GM12801 (cell line): ENCODE measurements around the gene NMT1.

ENCODE experiments used
- CTCF ChIP-seq: IDR thresholded peaks from one replicate; pipeline ENCODE4 v1.5.1; 2011; ENCODE audit warnings: control low read depth; ENCODE audit not compliant: insufficient read length; ENCODE audit errors: extremely low read depth

Gene NMT1

DNA sequence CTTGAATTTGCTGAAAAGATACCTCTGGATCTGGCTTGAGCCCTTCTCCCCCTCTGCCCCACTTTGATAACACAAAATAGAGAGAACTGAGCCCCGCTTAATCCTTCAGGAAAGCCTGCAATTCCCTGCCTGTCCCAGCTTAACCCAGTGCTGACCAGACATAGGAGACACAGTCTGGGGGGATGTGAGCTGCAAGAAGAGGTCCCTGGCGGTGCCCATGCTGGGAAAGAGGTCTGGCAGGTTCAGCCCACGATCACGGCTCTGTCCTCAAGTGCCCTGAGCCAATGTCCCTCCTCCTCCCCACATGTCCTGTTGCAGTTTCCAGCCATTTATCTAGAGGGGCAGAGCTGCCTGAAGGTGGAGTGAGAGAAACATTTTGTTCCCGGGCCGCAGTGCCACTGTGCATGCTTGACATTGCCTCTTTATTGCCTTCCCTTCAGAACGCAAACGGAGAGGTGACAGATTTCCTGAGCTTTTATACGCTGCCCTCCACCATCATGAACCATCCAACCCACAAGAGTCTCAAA is 42.2 kb downstream of the NMT1 start:
- TF ChIP-seq CTCF, result no peak

DNA sequence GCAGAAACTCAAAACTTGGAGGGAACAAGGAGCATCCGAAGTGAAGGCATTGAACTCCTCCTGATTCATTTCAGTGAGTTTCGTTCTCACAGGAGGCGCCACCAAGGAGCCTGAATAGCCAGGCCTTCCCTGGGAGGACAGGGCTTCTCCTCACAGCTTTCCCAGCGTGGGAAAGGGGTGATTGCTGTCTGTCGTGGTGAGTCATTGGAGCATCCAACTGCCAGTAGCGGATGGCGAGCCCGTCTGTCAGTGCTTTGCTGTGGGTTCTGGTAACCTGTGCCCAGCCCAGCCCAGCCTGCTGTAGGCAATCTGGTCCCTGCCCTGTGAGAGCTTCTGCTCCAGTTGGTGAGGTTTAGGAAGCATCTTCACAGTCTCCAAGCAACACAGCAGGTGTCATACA is 42.9 kb downstream of the NMT1 start:
- TF ChIP-seq CTCF, result no peak

- TF ChIP-seq CTCF, result no peak
Observed at GRCh38 chr17:45104497-45104896, 43.4 kb downstream of the NMT1 start.

DNA sequence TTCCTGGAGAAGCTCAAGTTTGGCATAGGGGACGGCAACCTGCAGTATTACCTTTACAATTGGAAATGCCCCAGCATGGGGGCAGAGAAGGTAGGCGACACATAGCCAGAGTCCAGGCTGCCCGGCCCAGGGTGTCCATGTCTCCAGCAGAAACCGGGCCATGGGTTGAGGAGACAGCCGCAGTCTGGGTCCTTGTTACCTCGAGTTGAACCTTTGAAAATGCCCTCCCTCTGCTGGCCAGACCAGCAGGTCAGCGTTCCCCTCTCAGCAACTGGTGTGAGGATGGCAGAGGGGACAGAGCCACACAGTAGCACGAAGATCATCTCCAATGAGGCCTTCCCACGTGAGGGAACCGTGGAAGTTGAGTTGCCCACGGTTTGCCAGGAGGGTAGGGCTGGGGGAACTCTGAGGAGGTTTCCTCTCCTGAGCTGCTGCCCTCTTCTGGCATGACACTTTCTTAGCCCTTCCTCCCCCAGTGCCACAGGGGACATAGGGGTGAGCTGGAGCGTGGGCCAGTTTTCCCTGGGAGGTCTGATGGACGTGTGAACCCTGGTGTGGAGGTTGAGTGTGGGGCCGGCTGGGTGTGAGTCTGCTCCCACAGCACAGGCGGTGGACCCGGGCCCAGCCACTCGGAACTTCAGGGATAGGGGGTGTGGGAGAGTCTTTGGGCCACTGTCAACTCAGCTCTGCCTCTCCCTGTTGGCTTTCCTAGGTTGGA is 43.9 kb downstream of the NMT1 start:
- TF ChIP-seq CTCF, result no peak

GRCh38 chr17:45106096-45106495 is 45.0 kb downstream of the NMT1 start:
- no peak for TF ChIP-seq CTCF

DNA sequence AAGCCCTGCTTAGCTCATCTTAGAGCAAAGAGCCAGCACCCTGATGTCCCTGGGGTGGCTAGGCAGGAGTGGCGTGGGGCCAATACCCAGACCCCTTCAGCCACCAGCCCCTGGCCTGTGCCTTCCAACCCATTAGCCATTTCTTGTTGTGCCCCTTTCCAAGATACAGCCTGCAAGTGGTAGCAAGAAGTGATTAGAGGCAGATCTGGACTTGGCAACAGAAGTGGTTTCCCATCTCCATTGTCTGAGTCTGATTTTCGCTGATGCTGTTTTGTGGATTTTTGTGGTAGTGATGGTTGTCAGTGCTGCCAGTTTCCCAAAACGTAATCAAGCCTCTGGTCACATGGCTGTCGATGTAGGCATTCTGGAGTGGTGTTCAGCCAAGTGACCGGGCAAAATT is 45.5 kb downstream of the NMT1 start:
- no peak for TF ChIP-seq CTCF

DNA sequence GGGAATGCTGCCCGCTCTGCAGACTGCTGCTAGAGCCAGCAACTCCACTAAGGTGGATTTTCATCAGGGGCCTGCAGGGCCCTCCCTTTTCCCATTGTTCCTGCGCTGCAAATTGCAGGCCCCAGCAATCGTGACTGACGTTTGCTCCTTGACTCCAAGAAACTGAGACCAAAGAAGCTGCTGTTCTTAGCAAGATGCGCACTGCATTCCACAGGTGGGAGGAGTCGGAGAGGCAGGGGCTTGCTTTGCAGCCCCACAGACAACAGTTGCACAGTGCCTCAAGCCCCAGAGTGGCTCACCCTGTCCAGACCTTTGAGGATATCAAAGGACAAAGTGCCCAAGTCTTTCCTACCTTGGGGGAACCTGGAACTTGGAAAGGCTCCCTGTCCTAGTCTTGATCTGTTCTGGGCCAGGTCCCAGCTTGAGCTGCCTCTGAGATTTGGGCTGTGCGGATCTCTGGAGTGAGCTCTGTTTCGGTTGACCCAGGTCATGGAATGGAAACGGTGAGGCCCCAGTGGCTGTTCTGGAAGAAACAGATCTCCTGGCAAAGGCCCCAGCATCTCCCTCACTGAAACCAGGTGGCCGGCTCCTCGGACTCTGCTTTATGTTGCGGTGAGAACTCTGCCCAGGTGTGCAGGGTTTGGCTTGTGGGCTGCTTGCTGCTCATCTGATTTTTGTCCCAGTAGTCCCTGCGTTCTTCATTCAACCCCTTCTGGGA is 46.3 kb downstream of the NMT1 start:
- no peak for TF ChIP-seq CTCF
